ENCODE results near the gene P2RY14.
A peak's percentile ranks its signal among the peaks of the same experiment; 100 is the strongest.

Gene P2RY14

DNA sequence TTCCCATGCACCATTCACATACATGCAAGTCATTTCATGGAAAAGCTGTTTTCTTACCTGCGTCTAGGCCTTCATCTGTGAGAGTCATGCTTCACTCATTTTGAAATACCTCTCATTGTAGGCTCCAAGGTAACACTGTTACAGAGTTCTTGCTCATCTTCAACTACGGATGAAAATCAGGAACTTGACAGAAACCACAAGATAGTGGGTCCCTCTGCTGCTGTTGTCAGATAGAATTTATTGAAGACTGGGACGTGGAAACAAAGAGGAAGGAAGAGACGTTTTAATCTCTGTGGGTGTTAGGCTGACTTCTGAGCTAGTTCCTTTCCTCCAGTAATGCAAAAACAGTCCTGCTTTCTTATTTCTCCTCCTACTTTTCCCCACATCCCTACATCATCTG, at the start of gene P2RY14:
Gene P2RY14, minus strand, starts transcription at position 313 of the 400 bp plus-strand sequence. CDS start 64,226 bp downstream, outside the sequence.
- ATAC-seq, result peak; percentile 18 to 37

GRCh38 chr3:151327571-151328198, 49.3 kb upstream of the P2RY14 start:
- ATAC-seq, result no peak

DNA sequence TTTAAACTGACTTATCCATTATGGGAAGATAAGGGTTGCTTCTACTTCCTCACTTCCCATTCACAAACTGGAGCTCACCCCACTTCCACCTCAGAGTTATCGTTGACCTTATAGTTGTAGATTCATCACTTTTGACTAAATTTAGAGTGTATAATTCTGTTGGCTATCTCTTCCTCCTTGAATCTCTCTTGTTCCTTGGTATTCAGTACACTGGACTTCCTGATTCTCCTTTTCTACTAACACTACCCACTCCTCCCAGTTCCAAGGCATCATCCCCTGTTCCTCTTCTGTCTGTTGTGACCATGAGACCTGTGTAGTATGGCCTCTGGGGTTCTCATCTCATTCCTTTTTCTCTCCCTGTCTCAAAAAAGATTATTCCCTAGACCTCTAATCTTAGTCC, 44.2 kb upstream of the P2RY14 start:
- ATAC-seq, result no peak

DNA sequence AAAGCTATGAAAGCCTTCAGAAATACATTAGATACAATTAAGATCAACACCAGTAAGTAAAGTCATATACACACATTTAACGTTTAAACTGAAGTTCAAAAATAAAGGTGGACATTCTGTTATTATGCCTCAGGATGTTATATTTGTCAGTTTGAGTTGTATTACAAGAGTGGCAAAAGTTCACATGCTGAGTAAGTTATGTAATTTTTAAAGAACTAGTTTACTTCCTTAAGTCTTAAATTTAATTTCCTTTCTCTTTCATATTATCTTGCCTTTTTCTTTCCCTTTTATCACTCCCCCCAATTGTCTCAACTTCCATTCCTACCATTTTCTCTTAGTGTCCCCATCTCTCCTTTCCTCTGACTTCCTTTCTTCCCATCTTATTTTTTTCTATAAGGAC, 43.2 kb upstream of the P2RY14 start:
- ATAC-seq, result no peak

- no peak for ATAC-seq
Observed at GRCh38 chr3:151320131-151320530, 41.8 kb upstream of the P2RY14 start.

- peak in 1 of 2 donors; percentile 19 for ATAC-seq
Observed at GRCh38 chr3:151319628-151320027, 41.3 kb upstream of the P2RY14 start.

GRCh38 chr3:151318991-151319390, 40.6 kb upstream of the P2RY14 start:
- ATAC-seq, result no peak

GRCh38 chr3:151318313-151318712, 40.0 kb upstream of the P2RY14 start:
- ATAC-seq, result no peak

GRCh38 chr3:151316267-151316991, 38.1 kb upstream of the P2RY14 start, which contains the start of gene GPR87:
TSS of gene GPR87 (minus strand) at chr3:151316820. CDS start at chr3:151300100, 16,720 bp downstream.
- peak; percentile 52 to 69 for ATAC-seq

DNA sequence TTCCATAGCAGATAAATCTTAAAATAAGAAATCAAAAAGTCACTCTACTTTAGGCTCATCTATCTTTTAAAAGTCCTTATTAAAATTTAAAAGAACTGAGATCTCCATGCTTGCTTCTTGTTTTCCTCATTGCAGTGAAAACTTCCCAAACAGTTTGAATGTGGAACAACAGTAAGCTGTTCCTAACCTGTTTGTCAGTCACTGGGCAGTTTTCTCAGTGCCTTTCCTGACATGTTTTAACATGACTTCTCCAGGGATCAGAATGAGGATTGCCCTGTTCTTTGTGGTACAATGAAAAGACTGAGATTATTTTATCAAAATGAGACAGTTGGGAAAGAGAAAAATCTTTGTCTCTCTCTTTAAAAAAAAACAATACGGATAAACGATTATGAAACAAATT, 37.5 kb upstream of the P2RY14 start:
- ATAC-seq, result no peak

- ATAC-seq, result no peak
Observed at GRCh38 chr3:151315136-151315535, 36.8 kb upstream of the P2RY14 start.

DNA sequence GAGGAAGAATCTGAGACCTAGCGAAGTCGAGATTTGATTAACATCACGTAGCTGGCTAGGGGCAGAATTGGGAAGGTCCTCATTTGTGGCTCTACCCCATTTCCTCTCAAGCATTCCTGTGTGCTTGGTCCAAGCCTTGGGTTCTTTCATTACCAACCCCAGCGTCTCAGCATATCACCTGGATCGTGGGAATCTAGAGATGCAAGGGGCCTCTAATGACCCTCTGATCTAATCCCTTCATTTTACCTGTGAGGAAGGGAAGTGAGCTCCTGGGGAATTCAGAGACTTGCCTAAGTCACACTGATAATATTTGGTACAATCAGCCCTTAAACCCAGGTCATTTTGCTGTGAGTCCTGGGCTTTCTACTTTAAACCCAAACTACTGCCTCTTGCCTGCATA, 36.3 kb upstream of the P2RY14 start:
- no peak for ATAC-seq

- ATAC-seq, result no peak
Observed at GRCh38 chr3:151314137-151314536, 35.8 kb upstream of the P2RY14 start.

DNA sequence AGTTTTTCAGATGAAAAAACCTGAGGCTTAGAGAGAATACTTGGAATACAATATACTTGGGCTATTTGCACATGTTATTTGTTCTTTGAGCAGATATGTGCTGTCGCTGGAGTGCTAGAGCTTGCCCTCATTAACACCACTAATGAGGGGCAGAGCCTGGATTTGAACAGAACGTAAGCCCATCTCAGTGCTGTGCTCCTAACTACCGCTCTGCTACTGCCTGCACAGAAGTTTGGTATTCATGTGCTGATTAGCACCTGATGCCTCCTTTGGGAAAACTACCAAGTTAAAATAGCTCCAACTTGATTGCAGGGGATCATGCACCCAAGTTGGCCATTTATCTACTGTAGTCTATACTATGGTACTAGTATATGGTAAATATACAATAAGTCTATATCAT, 34.6 kb upstream of the P2RY14 start:
- no peak for ATAC-seq

GRCh38 chr3:151309566-151309965, 31.2 kb upstream of the P2RY14 start:
- no peak for ATAC-seq

DNA sequence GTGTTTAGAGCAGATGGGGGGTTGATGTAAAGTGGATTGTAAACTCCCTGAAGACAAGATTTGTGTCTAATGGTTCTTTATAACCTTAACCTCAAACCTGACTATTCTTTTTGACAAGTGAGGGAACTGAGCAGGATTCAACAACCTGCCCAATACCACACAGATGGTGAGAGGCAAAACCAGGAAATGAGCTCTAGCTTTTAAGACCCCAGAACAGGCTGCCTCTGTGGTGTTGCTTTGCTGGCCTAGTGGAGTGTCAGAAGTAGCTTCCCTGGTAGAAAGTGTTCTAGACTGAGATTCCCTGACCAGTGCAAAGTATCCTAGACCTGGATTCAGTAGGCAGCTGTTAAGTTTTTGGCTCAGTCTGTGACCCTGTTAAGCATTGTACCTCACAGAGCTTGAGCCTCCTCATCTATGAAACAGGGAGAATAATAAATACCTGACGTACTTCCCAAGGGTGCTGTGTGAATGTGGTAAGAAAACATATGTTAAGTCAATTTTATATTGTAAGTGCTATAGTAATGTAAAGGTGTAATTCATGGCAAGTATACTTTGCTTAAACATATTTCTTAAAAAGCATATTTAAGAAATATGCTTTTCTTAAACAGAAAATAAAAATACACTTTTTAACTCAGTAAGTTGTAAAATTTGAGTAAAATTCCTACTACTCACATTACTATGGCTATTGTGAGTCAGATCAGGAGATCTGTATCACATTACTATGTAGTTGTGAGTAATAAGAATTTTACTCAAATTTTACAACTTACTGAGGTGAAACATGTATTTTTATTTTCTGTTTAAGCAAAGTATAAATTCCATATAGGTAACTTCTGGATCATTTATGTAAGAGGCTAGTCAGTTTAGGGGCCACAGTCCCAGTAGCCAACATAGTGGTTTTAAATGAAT, 29.5 kb upstream of the P2RY14 start:
- ATAC-seq, result peak; percentile 39 to 53

- no peak for ATAC-seq
Observed at GRCh38 chr3:151307131-151307530, 28.8 kb upstream of the P2RY14 start.

DNA sequence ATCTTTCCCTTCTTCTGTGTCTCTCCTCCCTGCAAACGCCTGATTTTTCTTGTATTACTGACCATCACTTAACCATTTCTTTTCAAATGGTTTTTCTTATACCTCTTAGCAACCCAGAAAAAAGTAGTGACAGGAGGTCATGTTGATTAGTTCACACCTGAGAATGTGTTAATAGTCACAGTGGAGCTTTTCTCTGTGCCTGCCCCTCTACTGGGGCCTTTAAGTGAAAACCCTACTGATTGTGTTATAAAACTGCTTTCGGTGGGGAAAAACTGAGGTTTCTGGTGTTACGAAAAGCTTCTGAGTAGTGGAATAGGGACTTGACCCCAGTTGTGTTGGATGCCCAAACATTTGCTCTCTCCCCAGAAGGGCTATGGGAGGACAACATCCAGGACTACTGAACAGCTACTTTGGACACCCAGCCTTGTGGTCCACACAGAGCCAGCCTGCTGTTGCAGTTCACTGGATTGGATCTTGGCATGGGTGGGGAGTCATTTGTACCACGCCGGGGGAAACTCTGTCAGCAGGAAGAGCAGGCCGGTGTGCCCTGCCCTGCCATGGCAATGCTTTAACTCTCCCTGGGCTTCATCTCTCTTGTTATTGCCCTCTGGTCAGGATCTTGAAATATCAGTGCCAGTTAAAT, 27.9 kb upstream of the P2RY14 start:
- no peak for ATAC-seq

DNA sequence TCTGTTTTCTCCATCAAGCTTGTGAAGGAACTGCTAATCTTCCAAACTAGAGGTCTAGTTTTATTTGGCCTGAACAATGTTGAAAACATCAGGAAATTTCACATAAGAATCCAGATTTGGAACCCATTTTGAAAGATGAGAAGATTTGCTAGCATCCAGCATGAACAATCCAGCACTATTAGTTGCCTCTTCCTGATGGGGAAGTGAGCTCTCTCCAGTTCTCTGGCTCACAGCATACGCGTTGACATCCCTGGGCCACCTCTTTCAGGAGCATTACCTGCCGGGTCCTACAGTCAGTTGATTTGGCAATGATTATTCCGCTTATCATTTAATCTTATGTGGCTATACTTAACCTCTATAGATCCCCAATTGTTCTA, 27.4 kb upstream of the P2RY14 start:
- ATAC-seq, result no peak

DNA sequence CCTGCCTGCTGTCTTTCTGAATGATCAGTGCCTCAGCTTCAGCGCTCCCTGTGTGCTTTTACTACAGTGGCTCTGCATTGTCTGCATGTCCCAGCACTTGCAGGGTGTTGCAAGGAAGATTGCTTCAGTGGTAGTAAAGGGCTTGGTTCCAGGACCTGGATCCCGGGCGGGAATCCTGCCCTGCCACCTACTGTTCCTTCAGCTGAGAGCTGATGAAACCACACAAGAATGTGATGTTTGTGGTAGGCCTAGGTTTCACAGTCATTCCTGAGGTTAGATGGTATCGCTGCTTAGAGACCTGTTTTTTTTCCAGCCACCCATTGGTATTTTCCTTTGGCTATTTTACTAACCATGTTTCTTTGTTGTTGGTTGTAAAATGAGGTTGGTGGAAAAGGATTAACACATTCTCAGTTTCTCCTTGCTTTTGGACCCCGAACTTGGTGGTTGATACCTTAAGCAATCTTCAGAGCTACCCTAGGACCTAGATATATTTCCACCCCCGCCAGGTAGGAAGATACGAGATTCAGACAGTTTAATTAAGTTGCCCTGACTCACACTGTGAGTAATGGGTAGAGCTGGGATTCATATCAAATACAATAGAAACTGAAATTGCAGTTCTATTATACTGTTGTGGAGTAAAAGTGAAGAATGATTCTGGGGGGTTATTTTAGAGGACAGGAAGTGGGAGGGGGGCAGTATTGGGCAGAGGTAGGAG, 26.9 kb upstream of the P2RY14 start:
- peak; percentile 64 to 68 for ATAC-seq

- no peak for ATAC-seq
Observed at GRCh38 chr3:151303751-151304150, 25.4 kb upstream of the P2RY14 start.

DNA sequence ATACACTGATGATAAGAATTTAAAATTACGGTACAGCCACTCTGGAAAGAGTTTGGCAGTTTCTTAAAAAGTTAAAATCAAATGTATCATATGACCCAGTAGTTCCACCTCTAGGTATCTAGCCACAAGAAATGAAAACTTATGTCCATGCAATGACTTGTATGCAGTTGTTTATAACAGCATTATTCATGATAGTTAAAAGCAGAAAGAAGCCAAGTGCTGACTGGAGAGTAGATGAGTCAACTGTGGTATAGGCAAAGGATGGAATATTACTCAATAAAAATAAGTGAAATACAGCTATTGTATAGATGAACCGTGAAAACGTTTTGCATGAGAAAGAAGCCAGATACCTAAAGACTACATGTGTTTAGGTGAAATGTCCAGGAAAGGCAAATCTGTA, 23.4 kb upstream of the P2RY14 start:
- peak; percentile 25 to 37 for ATAC-seq

All from activated CD4-positive, CD25-positive, alpha-beta regulatory T cell treated with anti-CD3 and anti-CD28 coated beads, Interleukin-2, amount 50 U/mL, for 24 hours (primary cell).